ENCODE results near the gene HS3ST6.
"Not testable (repeated sequence)": the region's sequence is repeated elsewhere in the genome, so short reads cannot be mapped to it uniquely, and the experiment has no call there.

The HS3ST6 gene

GRCh38 chr16:1958715-1959268, 40.6 kb upstream of the HS3ST6 start:
- H3K36me3 ChIP-seq (ENCODE audit: control insufficient read depth, insufficient read depth, low read length): peaks cover 13% of the 10 kb centered on the region
- no peak overlapping the region for H3K4me3 ChIP-seq (ENCODE audit: low read length)
- H3K9ac ChIP-seq (ENCODE audit: low read length): no peak overlapping the region
- no peaks in the 10 kb centered on the region for H3K27me3 ChIP-seq (ENCODE audit: control insufficient read depth, insufficient read depth, low read length)
- peaks cover 16% of the 10 kb centered on the region for H3K4me1 ChIP-seq (ENCODE audit: control insufficient read depth, insufficient read depth, low read length)
- no peaks in the 10 kb centered on the region for H3K9me3 ChIP-seq (ENCODE audit: control insufficient read depth, low read length)

GRCh38 chr16:1958143-1958491, 39.9 kb upstream of the HS3ST6 start:
- H3K9ac ChIP-seq (ENCODE audit: low read length); H3K9me3 ChIP-seq (ENCODE audit: control insufficient read depth, low read length); H3K4me3 ChIP-seq (ENCODE audit: low read length); H3K27me3 ChIP-seq (ENCODE audit: control insufficient read depth, insufficient read depth, low read length): not testable (repeated sequence)
- Histone ChIP-seq H3K4me1 (ENCODE audit: control insufficient read depth, insufficient read depth, low read length) (peaks cover 16% of the 10 kb centered on the region), H3K36me3 (ENCODE audit: control insufficient read depth, insufficient read depth, low read length) (peaks cover 13% of the 10 kb centered on the region)

GRCh38 chr16:1957434-1958142, 39.4 kb upstream of the HS3ST6 start:
- not testable (repeated sequence) for H3K9ac ChIP-seq (ENCODE audit: low read length); H3K36me3 ChIP-seq (ENCODE audit: control insufficient read depth, insufficient read depth, low read length); H3K4me3 ChIP-seq (ENCODE audit: low read length)

GRCh38 chr16:1953734-1954133, 35.5 kb upstream of the HS3ST6 start:
- no peak overlapping the region for H3K9ac ChIP-seq (ENCODE audit: low read length)
- H3K4me1 ChIP-seq (ENCODE audit: control insufficient read depth, insufficient read depth, low read length): peaks cover 1% of the 10 kb centered on the region
- no peak overlapping the region for H3K4me3 ChIP-seq (ENCODE audit: low read length)
- H3K36me3 ChIP-seq (ENCODE audit: control insufficient read depth, insufficient read depth, low read length): no peaks in the 10 kb centered on the region
- no peaks in the 10 kb centered on the region for H3K27me3 ChIP-seq (ENCODE audit: control insufficient read depth, insufficient read depth, low read length)
- no peaks in the 10 kb centered on the region for H3K9me3 ChIP-seq (ENCODE audit: control insufficient read depth, low read length)

More at GRCh38 chr16:1957434-1958142, 39.4 kb upstream of the HS3ST6 start:
- not testable (repeated sequence) for H3K9me3 ChIP-seq (ENCODE audit: control insufficient read depth, low read length); H3K27me3 ChIP-seq (ENCODE audit: control insufficient read depth, insufficient read depth, low read length)
- peaks cover 16% of the 10 kb centered on the region for H3K4me1 ChIP-seq (ENCODE audit: control insufficient read depth, insufficient read depth, low read length)

GRCh38 chr16:1950559-1950958, 32.3 kb upstream of the HS3ST6 start:
- H3K4me3 ChIP-seq (ENCODE audit: low read length): no peak overlapping the region
- H3K4me1 ChIP-seq (ENCODE audit: control insufficient read depth, insufficient read depth, low read length): no peaks in the 10 kb centered on the region
- no peaks in the 10 kb centered on the region for H3K27me3 ChIP-seq (ENCODE audit: control insufficient read depth, insufficient read depth, low read length)
- H3K36me3 ChIP-seq (ENCODE audit: control insufficient read depth, insufficient read depth, low read length): no peaks in the 10 kb centered on the region
- H3K9ac ChIP-seq (ENCODE audit: low read length): no peak overlapping the region
- H3K9me3 ChIP-seq (ENCODE audit: control insufficient read depth, low read length): no peaks in the 10 kb centered on the region

GRCh38 chr16:1950047-1950446, 31.8 kb upstream of the HS3ST6 start:
- no peaks in the 10 kb centered on the region for H3K36me3 ChIP-seq (ENCODE audit: control insufficient read depth, insufficient read depth, low read length)
- H3K9ac ChIP-seq (ENCODE audit: low read length): no peak overlapping the region
- no peaks in the 10 kb centered on the region for H3K9me3 ChIP-seq (ENCODE audit: control insufficient read depth, low read length)
- H3K4me1 ChIP-seq (ENCODE audit: control insufficient read depth, insufficient read depth, low read length): no peaks in the 10 kb centered on the region
- no peak overlapping the region for H3K4me3 ChIP-seq (ENCODE audit: low read length)
- H3K27me3 ChIP-seq (ENCODE audit: control insufficient read depth, insufficient read depth, low read length): no peaks in the 10 kb centered on the region

- no peaks in the 10 kb centered on the region for H3K9me3 ChIP-seq (ENCODE audit: control insufficient read depth, low read length)
- no peak overlapping the region for H3K9ac ChIP-seq (ENCODE audit: low read length)
- no peaks in the 10 kb centered on the region for H3K27me3 ChIP-seq (ENCODE audit: control insufficient read depth, insufficient read depth, low read length)
- H3K36me3 ChIP-seq (ENCODE audit: control insufficient read depth, insufficient read depth, low read length): no peaks in the 10 kb centered on the region
- no peak overlapping the region for H3K4me3 ChIP-seq (ENCODE audit: low read length)
- no peaks in the 10 kb centered on the region for H3K4me1 ChIP-seq (ENCODE audit: control insufficient read depth, insufficient read depth, low read length)
Observed at GRCh38 chr16:1949507-1949906, 31.3 kb upstream of the HS3ST6 start.

- Histone ChIP-seq H3K36me3 (ENCODE audit: control insufficient read depth, insufficient read depth, low read length) (no peaks in the 10 kb centered on the region), H3K9me3 (ENCODE audit: control insufficient read depth, low read length) (no peaks in the 10 kb centered on the region), H3K27me3 (ENCODE audit: control insufficient read depth, insufficient read depth, low read length) (no peaks in the 10 kb centered on the region), H3K4me1 (ENCODE audit: control insufficient read depth, insufficient read depth, low read length) (peaks cover 4% of the 10 kb centered on the region), H3K4me3 (ENCODE audit: low read length) (no peak overlapping the region), H3K9ac (ENCODE audit: low read length) (no peak overlapping the region)
Observed at GRCh38 chr16:1947369-1947670, 29.1 kb upstream of the HS3ST6 start.

GRCh38 chr16:1946495-1947368, 28.5 kb upstream of the HS3ST6 start:
- no peaks in the 10 kb centered on the region for H3K27me3 ChIP-seq (ENCODE audit: control insufficient read depth, insufficient read depth, low read length)
- no peak overlapping the region for H3K4me3 ChIP-seq (ENCODE audit: low read length)
- H3K9ac ChIP-seq (ENCODE audit: low read length): no peak overlapping the region
- peaks cover 10% of the 10 kb centered on the region for H3K4me1 ChIP-seq (ENCODE audit: control insufficient read depth, insufficient read depth, low read length)
- H3K36me3 ChIP-seq (ENCODE audit: control insufficient read depth, insufficient read depth, low read length): no peaks in the 10 kb centered on the region
- H3K9me3 ChIP-seq (ENCODE audit: control insufficient read depth, low read length): no peaks in the 10 kb centered on the region

- Histone ChIP-seq H3K4me3 (ENCODE audit: low read length) (no peak overlapping the region), H3K27me3 (ENCODE audit: control insufficient read depth, insufficient read depth, low read length) (no peaks in the 10 kb centered on the region), H3K9ac (ENCODE audit: low read length) (no peak overlapping the region), H3K4me1 (ENCODE audit: control insufficient read depth, insufficient read depth, low read length) (peaks cover 15% of the 10 kb centered on the region), H3K36me3 (ENCODE audit: control insufficient read depth, insufficient read depth, low read length) (no peaks in the 10 kb centered on the region), H3K9me3 (ENCODE audit: control insufficient read depth, low read length) (no peaks in the 10 kb centered on the region)
Observed at GRCh38 chr16:1945559-1946391, 27.6 kb upstream of the HS3ST6 start.

- H3K36me3 ChIP-seq (ENCODE audit: control insufficient read depth, insufficient read depth, low read length): no peaks in the 10 kb centered on the region
- H3K4me3 ChIP-seq (ENCODE audit: low read length): no peak overlapping the region
- H3K4me1 ChIP-seq (ENCODE audit: control insufficient read depth, insufficient read depth, low read length): peaks cover 15% of the 10 kb centered on the region
Observed at GRCh38 chr16:1944612-1945199, 26.5 kb upstream of the HS3ST6 start.

More at GRCh38 chr16:1944612-1945199, 26.5 kb upstream of the HS3ST6 start:
- H3K9ac ChIP-seq (ENCODE audit: low read length): no peak overlapping the region
- H3K9me3 ChIP-seq (ENCODE audit: control insufficient read depth, low read length): no peaks in the 10 kb centered on the region
- H3K27me3 ChIP-seq (ENCODE audit: control insufficient read depth, insufficient read depth, low read length): no peaks in the 10 kb centered on the region
